HepG2 (cell line): ENCODE data around the gene LIME1. TPM values are rescaled to one million over a fixed set of nuclear protein-coding genes. Genes with fewer than 3 reads are reported as not detected.
A peak's percentile ranks its signal among the peaks of the same experiment; 100 is the strongest.

ENCODE experiments used
- CCAR2 ChIP-seq: fragments of 200-400 bp; formaldehyde crosslinking; optimal IDR thresholded peaks from 2 replicates; pipeline ENCODE3; 2018; ENCODE audit warnings: low read depth, mild to moderate bottlenecking, low read length, moderate library complexity
- CEBPZ ChIP-seq: IDR thresholded peaks from 2 replicates; pipeline ENCODE4 v1.6.1; 2012; ENCODE audit warnings: low read length, improper control_type of control experiment
- DNMT1 ChIP-seq: sonication (generic); formaldehyde crosslinking; IDR thresholded peaks from 2 replicates; pipeline ENCODE4 v1.5.1; 2020; ENCODE audit warnings: mild to moderate bottlenecking, missing genetic modification reagents
- FOXA1 ChIP-seq, 2 experiments: fragments of 450-650 bp in 1 of 2; sonication (generic) in 1 of 2; formaldehyde crosslinking in 1 of 2; IDR thresholded peaks; 2 replicates each; pipeline versions ENCODE4 v1.4.0 to v1.6.1; 2016 to 2020; ENCODE audit warnings: missing genetic modification reagents in 1 of 2
- GATAD2A ChIP-seq: IDR thresholded peaks from 2 replicates; pipeline ENCODE4 v1.6.1; 2016
- JUND ChIP-seq: sonication (generic); formaldehyde crosslinking; IDR thresholded peaks from 2 replicates; pipeline ENCODE4 v1.8.0; 2022; ENCODE audit warnings: mild to moderate bottlenecking, missing genetic modification reagents
- MAZ ChIP-seq, 2 experiments: sonication (generic) in 1 of 2; formaldehyde crosslinking in 1 of 2; IDR thresholded peaks; 2 replicates each; pipeline versions ENCODE4 v1.5.0 to v1.6.1; 2012 to 2020; ENCODE audit warnings: low read depth in 2 of 2, mild to moderate bottlenecking in 2 of 2, borderline replicate concordance in 1 of 2, improper control_type of control experiment in 1 of 2, low read length in 1 of 2, missing genetic modification reagents in 1 of 2, moderate library complexity in 1 of 2
- NAIF1 ChIP-seq: sonication (generic); formaldehyde crosslinking; IDR thresholded peaks from 2 replicates; pipeline ENCODE4 v1.5.0; 2020; ENCODE audit warnings: mild to moderate bottlenecking, missing genetic modification reagents, borderline replicate concordance
- PHF21A ChIP-seq: sonication (generic); formaldehyde crosslinking; IDR thresholded peaks from 2 replicates; pipeline ENCODE4 v1.5.0; 2020; ENCODE audit warnings: mild to moderate bottlenecking, missing genetic modification reagents
- RELA ChIP-seq: sonication (generic); formaldehyde crosslinking; IDR thresholded peaks from 2 replicates; pipeline ENCODE4 v1.4.0; 2020; ENCODE audit warnings: missing genetic modification reagents
- SMARCC2 ChIP-seq: fragments of 450-650 bp; IDR thresholded peaks from 2 replicates; pipeline ENCODE4 v1.6.1; 2017; ENCODE audit warnings: antibody characterized with exemption, mild to moderate bottlenecking
- ZNF296 ChIP-seq: sonication (generic); formaldehyde crosslinking; conservative IDR thresholded peaks from 2 replicates; pipeline ENCODE4 v1.5.0; 2020; ENCODE audit warnings: mild to moderate bottlenecking, missing genetic modification reagents
- ZNF501 ChIP-seq: sonication (generic); formaldehyde crosslinking; IDR thresholded peaks from 2 replicates; pipeline ENCODE4 v1.5.1; 2020; ENCODE audit warnings: mild to moderate bottlenecking, moderate library complexity, missing genetic modification reagents
- ZNF761 ChIP-seq: sonication (generic); formaldehyde crosslinking; conservative IDR thresholded peaks from 2 replicates; pipeline ENCODE4 v1.4.0; 2020; ENCODE audit warnings: mild to moderate bottlenecking, missing genetic modification reagents
- ZSCAN9 ChIP-seq: IDR thresholded peaks from 2 replicates; pipeline ENCODE4 v1.6.1; 2016; ENCODE audit warnings: borderline replicate concordance
- polyA plus RNA-seq, 8 experiments: library from polyadenylated mRNA; depleted of rRNA in 3 of 8; stranded (reverse) in 7 of 8; unstranded in 1 of 8; fragments of >200 nt; fragmentation: Illumina TruSeq in 4 of 8; extraction: Trizol in 4 of 8; gene quantifications; 2 replicates each; pipeline versions ENCODE4 v1.2.1 to v1.2.3, GENCODE V29; 2011 to 2016; ENCODE audit warnings: low read depth in 4 of 8, missing spikeins in 1 of 8, mixed read lengths in 1 of 8; ENCODE audit not compliant: insufficient read depth in 1 of 8
- total RNA-seq, 5 experiments: library from RNA; depleted of rRNA; stranded (reverse); fragments of >200 nt; fragmentation: Illumina TruSeq; extraction: Trizol; gene quantifications; 2 replicates each; pipeline ENCODE4 v1.2.3, GENCODE V29; 2016; ENCODE audit warnings: low read depth in 1 of 5
- TF ChIP-seq, protein P1 (sequence below): sonication (generic); formaldehyde crosslinking; IDR thresholded peaks from 2 replicates; pipeline ENCODE4 v1.9.0; 2021; ENCODE audit warnings: missing genetic modification reagents, mild to moderate bottlenecking, borderline replicate concordance
- TF ChIP-seq, protein P2 (sequence below): sonication (generic); formaldehyde crosslinking; IDR thresholded peaks from 2 replicates; pipeline ENCODE4 v1.5.0; 2020; ENCODE audit warnings: missing genetic modification reagents
- TF ChIP-seq, protein P3 (sequence below): sonication (generic); formaldehyde crosslinking; IDR thresholded peaks from 2 replicates; pipeline ENCODE4 v1.4.0; 2020; ENCODE audit warnings: missing genetic modification reagents, mild to moderate bottlenecking, borderline replicate concordance

Gene LIME1
- total and polyA plus RNA-seq, 2 of the 13 experiments (the other 11 are each of a cell fraction or from before 2014, with no cell fraction given), result 13.0 to 61.5 TPM

DNA sequence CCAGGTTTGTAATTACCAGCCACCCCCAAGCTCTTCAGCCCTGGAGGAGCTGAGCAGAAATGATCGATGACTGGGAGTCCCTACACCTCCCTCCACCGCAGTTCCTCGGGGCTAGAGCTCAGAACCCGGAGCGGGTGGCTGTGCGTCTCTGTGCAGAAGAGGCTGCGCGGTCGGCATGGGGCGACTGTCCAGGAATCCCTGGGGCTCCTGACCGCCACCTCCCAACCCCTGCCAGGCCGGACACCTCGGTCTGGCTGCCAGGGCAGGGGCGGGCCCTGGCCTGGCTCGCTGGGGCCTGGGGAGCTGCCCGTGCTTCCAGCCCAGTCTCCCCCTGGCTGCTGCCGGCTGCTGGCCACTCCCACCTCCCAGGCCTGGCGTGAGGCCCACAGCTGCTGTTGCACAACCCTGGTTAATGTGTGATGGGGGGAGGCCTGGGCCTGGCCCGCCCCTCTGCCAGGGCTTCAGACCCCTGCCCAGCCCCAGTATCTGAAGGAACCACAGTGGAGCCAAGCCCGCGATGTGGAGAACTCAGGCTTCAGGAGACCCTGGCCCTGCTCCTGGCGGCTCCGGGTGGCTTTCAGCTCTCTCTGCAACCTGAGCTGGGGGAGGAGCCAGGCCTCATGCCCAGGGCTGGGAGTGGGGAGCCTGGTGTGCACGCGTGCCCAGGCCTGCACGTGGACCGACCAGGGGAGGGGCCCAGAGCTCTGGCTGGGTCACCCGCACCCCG, 4.3 kb downstream of the LIME1 start (continued):
- TF ChIP-seq ZNF761 (CRISPR knock-in tag), result peak; percentile 93
- peak; percentile 98 for TF ChIP-seq GATAD2A
- peak; percentile 95; the same call in 1 of the 2 replicates for TF ChIP-seq ZSCAN9 (CRISPR knock-in tag)
- TF ChIP-seq ZNF296 (CRISPR knock-in tag), result peak; percentile 90
- no peak for TF ChIP-seq FOXA1 (IDR thresholded peaks at IDR 0.05)
- peak; percentile 46 for TF ChIP-seq FOXA1 (CRISPR knock-in tag; IDR thresholded peaks at IDR 0.05)
- peak; percentile 33; the same call in 1 of the 2 replicates for TF ChIP-seq DNMT1 (CRISPR knock-in tag)
- peak; percentile 94 for TF ChIP-seq ZNF501 (CRISPR knock-in tag)
- peak; percentile 74 for TF ChIP-seq CCAR2
- TF ChIP-seq NAIF1, result peak; percentile 82; the same call in 1 of the 2 replicates
- TF ChIP-seq CEBPZ, result no peak
- TF ChIP-seq SMARCC2, result no peak
- peak; percentile 73 for TF ChIP-seq MAZ (IDR thresholded peaks at IDR 0.05; ENCODE audit: borderline replicate concordance, low read depth, low read length)
- peak; percentile 99 for TF ChIP-seq MAZ (CRISPR knock-in tag; IDR thresholded peaks at IDR 0.05; ENCODE audit: low read depth)
- TF ChIP-seq PHF21A (CRISPR knock-in tag), result peak; percentile 99
- TF ChIP-seq, protein P1, sequence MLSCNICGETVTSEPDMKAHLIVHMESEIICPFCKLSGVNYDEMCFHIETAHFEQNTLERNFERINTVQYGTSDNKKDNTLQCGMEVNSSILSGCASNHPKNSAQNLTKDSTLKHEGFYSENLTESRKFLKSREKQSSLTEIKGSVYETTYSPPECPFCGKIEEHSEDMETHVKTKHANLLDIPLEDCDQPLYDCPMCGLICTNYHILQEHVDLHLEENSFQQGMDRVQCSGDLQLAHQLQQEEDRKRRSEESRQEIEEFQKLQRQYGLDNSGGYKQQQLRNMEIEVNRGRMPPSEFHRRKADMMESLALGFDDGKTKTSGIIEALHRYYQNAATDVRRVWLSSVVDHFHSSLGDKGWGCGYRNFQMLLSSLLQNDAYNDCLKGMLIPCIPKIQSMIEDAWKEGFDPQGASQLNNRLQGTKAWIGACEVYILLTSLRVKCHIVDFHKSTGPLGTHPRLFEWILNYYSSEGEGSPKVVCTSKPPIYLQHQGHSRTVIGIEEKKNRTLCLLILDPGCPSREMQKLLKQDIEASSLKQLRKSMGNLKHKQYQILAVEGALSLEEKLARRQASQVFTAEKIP (CRISPR knock-in tag), result no peak; the same call in 1 of the 2 replicates
- TF ChIP-seq, protein P2, sequence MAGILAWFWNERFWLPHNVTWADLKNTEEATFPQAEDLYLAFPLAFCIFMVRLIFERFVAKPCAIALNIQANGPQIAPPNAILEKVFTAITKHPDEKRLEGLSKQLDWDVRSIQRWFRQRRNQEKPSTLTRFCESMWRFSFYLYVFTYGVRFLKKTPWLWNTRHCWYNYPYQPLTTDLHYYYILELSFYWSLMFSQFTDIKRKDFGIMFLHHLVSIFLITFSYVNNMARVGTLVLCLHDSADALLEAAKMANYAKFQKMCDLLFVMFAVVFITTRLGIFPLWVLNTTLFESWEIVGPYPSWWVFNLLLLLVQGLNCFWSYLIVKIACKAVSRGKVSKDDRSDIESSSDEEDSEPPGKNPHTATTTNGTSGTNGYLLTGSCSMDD (CRISPR knock-in tag), result peak; percentile 77; the same call in 1 of the 2 replicates
- TF ChIP-seq, protein P3, sequence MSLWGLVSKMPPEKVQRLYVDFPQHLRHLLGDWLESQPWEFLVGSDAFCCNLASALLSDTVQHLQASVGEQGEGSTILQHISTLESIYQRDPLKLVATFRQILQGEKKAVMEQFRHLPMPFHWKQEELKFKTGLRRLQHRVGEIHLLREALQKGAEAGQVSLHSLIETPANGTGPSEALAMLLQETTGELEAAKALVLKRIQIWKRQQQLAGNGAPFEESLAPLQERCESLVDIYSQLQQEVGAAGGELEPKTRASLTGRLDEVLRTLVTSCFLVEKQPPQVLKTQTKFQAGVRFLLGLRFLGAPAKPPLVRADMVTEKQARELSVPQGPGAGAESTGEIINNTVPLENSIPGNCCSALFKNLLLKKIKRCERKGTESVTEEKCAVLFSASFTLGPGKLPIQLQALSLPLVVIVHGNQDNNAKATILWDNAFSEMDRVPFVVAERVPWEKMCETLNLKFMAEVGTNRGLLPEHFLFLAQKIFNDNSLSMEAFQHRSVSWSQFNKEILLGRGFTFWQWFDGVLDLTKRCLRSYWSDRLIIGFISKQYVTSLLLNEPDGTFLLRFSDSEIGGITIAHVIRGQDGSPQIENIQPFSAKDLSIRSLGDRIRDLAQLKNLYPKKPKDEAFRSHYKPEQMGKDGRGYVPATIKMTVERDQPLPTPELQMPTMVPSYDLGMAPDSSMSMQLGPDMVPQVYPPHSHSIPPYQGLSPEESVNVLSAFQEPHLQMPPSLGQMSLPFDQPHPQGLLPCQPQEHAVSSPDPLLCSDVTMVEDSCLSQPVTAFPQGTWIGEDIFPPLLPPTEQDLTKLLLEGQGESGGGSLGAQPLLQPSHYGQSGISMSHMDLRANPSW (CRISPR knock-in tag), result peak; percentile 99; the same call in 1 of the 2 replicates
- TF ChIP-seq RELA (CRISPR knock-in tag), result no peak
- TF ChIP-seq JUND (CRISPR knock-in tag), result peak; percentile 75
